Endometrium (tissue), 2 donors: ENCODE measurements around the gene EXOC4.
"Not testable (repeated sequence)": the region's sequence is repeated elsewhere in the genome, so short reads cannot be mapped to it uniquely, and the experiment has no call there.

Source experiments
- FAIRE-seq: peaks from 2 replicates; lab custom pipeline; 2012; peaks lifted over from hg19 to GRCh38; lab: Jason Lieb, UNC
- donor health status: control.
- donor health status: control.

EXOC4 gene

GRCh38 chr7:133315332-133316040 lies 62.6 kb downstream of the EXOC4 start:
- FAIRE-seq, result no peak

- no peak for FAIRE-seq
Measured at GRCh38 chr7:133319842-133320241, 67.0 kb downstream of the EXOC4 start.

GRCh38 chr7:133320891-133321290 lies 68.0 kb downstream of the EXOC4 start:
- FAIRE-seq, result no peak

GRCh38 chr7:133321366-133321765 lies 68.5 kb downstream of the EXOC4 start:
- not testable (repeated sequence) for FAIRE-seq

GRCh38 chr7:133326745-133327144 lies 73.9 kb downstream of the EXOC4 start:
- not testable (repeated sequence) for FAIRE-seq

GRCh38 chr7:133328021-133328420 lies 75.1 kb downstream of the EXOC4 start:
- not testable (repeated sequence) for FAIRE-seq

- FAIRE-seq, result no peak
Measured at GRCh38 chr7:133330085-133330484, 77.2 kb downstream of the EXOC4 start.

- no peak for FAIRE-seq
Measured at GRCh38 chr7:133331861-133332260, 79.0 kb downstream of the EXOC4 start.

- FAIRE-seq, result no peak
Measured at GRCh38 chr7:133339772-133340171, 86.9 kb downstream of the EXOC4 start.

- FAIRE-seq, result no peak
Measured at GRCh38 chr7:133344275-133344674, 91.4 kb downstream of the EXOC4 start.

- FAIRE-seq, result no peak
Measured at GRCh38 chr7:133345690-133346421, 93.0 kb downstream of the EXOC4 start.

GRCh38 chr7:133348250-133348649 lies 95.4 kb downstream of the EXOC4 start:
- no peak for FAIRE-seq

GRCh38 chr7:133349101-133349500 lies 96.2 kb downstream of the EXOC4 start:
- no peak for FAIRE-seq

- no peak for FAIRE-seq
Measured at GRCh38 chr7:133352430-133352829, 99.6 kb downstream of the EXOC4 start.

- FAIRE-seq, result no peak
Measured at GRCh38 chr7:133353775-133354174, 100.9 kb downstream of the EXOC4 start.

- FAIRE-seq, result no peak
Measured at GRCh38 chr7:133354546-133355324, 101.9 kb downstream of the EXOC4 start.

GRCh38 chr7:133355325-133355708 lies 102.4 kb downstream of the EXOC4 start:
- no peak for FAIRE-seq

- no peak for FAIRE-seq
Measured at GRCh38 chr7:133355822-133356221, 102.9 kb downstream of the EXOC4 start.

GRCh38 chr7:133358708-133359107 lies 105.8 kb downstream of the EXOC4 start:
- no peak for FAIRE-seq

GRCh38 chr7:133359449-133359848 lies 106.6 kb downstream of the EXOC4 start:
- FAIRE-seq, result no peak

GRCh38 chr7:133360201-133360600 lies 107.3 kb downstream of the EXOC4 start:
- FAIRE-seq, result no peak

GRCh38 chr7:133361806-133362205 lies 108.9 kb downstream of the EXOC4 start:
- peak; percentile 51 for FAIRE-seq
